GM23338 (cell line): ENCODE results near the gene COP1. TPM values are rescaled to one million over a fixed set of nuclear protein-coding genes. Genes with fewer than 3 reads are reported as not detected.
"Not testable (repeated sequence)": the region's sequence is repeated elsewhere in the genome, so short reads cannot be mapped to it uniquely, and the experiment has no call there.

ENCODE experiments used
- ATAC-seq: fragments of 200-7000 bp; cut with Tn5 transposase; 3 replicates; pipeline ENCODE4 v1.9.1; 2020
- DNase-seq: peaks from one replicate; pipeline ENCODE4 v3.0.0-alpha.2; 2015; ENCODE audit warnings: low spot score
- H2AFZ ChIP-seq: fragments of 200-600 bp; sonication (generic); 2 replicates; pipeline ENCODE4 v1.8.0; 2016; ENCODE audit warnings: antibody characterized with exemption, mild to moderate bottlenecking, moderate library complexity
- H3F3A ChIP-seq: fragments of 200-600 bp; sonication (generic); replicated peaks from 2 replicates; pipeline ENCODE4 v1.8.0; 2017; ENCODE audit warnings: antibody characterized with exemption, mixed run types, low read depth
- H3K27ac ChIP-seq: fragments of 200-600 bp; sonication (generic); 2 replicates; pipeline ENCODE4 v1.6.1; 2016; ENCODE audit warnings: low read depth
- H3K27me3 ChIP-seq: fragments of 200-600 bp; sonication (generic); 2 replicates; pipeline ENCODE4 v1.8.0; 2016; ENCODE audit warnings: mild to moderate bottlenecking, mixed run types, moderate library complexity; ENCODE audit not compliant: insufficient read depth
- H3K36me3 ChIP-seq: fragments of 200-600 bp; sonication (generic); 2 replicates; pipeline ENCODE4 v1.8.0; 2016; ENCODE audit warnings: mild to moderate bottlenecking; ENCODE audit not compliant: insufficient read depth
- H3K4me1 ChIP-seq: fragments of 200-600 bp; sonication (generic); 2 replicates; pipeline ENCODE4 v1.8.0; 2016; ENCODE audit warnings: mild to moderate bottlenecking, moderate library complexity; ENCODE audit not compliant: insufficient read depth
- H3K4me2 ChIP-seq: fragments of 200-600 bp; sonication (generic); 2 replicates; pipeline ENCODE4 v1.7.1; 2017; ENCODE audit warnings: mixed run types
- H3K4me3 ChIP-seq: fragments of 200-600 bp; sonication (generic); 2 replicates; pipeline ENCODE4 v1.6.1; 2016; ENCODE audit warnings: mixed run types
- H3K79me2 ChIP-seq: fragments of 200-600 bp; sonication (generic); replicated peaks from 2 replicates; pipeline ENCODE4 v1.8.0; 2017; ENCODE audit warnings: mild to moderate bottlenecking; ENCODE audit not compliant: insufficient read depth
- H3K9me2 ChIP-seq: fragments of 200-600 bp; sonication (generic); 2 replicates; pipeline ENCODE4 v1.8.0; 2017; ENCODE audit not compliant: insufficient read depth
- H4K20me1 ChIP-seq: fragments of 200-600 bp; sonication (generic); replicated peaks from 2 replicates; pipeline ENCODE4 v1.8.0; 2017; ENCODE audit warnings: mild to moderate bottlenecking; ENCODE audit not compliant: insufficient read depth
- H3K27ac Mint-ChIP-seq: 2 replicates; pipeline ENCODE4 v1.8.0; 2020; ENCODE audit warnings: inconsistent platforms, mild to moderate bottlenecking, moderate library complexity, mixed read lengths
- H3K27me3 Mint-ChIP-seq: 3 replicates; pipeline ENCODE4 v1.8.0; 2022; ENCODE audit warnings: low read depth, mild to moderate bottlenecking, moderate library complexity, mixed read lengths, inconsistent platforms; ENCODE audit not compliant: insufficient read depth, poor library complexity
- H3K36me3 Mint-ChIP-seq: 3 replicates; pipeline ENCODE4 v1.8.0; 2021; ENCODE audit warnings: low read depth, mild to moderate bottlenecking, inconsistent platforms, moderate library complexity, mixed read lengths
- H3K4me1 Mint-ChIP-seq: 3 replicates; pipeline ENCODE4 v1.8.0; 2020; ENCODE audit warnings: mild to moderate bottlenecking, inconsistent platforms, mixed read lengths
- H3K4me3 Mint-ChIP-seq: 3 replicates; pipeline ENCODE4 v1.8.0; 2021; ENCODE audit warnings: moderate library complexity, mild to moderate bottlenecking, inconsistent platforms, mixed read lengths
- H3K9me3 Mint-ChIP-seq: 3 replicates; pipeline ENCODE4 v1.8.0; 2020; ENCODE audit warnings: moderate library complexity, mild to moderate bottlenecking, inconsistent platforms, mixed read lengths
- CREB1 ChIP-seq: fragments of 250-450 bp; sonication (Bioruptor Pico); IDR thresholded peaks from 2 replicates; pipeline ENCODE4 v1.5.0; 2020; ENCODE audit warnings: low read depth, mild to moderate bottlenecking, moderate library complexity
- EZH2 ChIP-seq: fragments of 200-600 bp; sonication (generic); IDR thresholded peaks from one replicate; pipeline ENCODE4 v1.8.0; 2017; ENCODE audit warnings: antibody characterized with exemption, mild to moderate bottlenecking, low read depth; ENCODE audit not compliant: unreplicated experiment
- EZH2phosphoT487 ChIP-seq: fragments of 200-600 bp; sonication (generic); IDR thresholded peaks from one replicate; pipeline ENCODE4 v1.8.1; 2018; ENCODE audit warnings: antibody characterized with exemption; ENCODE audit not compliant: unreplicated experiment
- POLR2AphosphoS5 ChIP-seq: IDR thresholded peaks from 2 replicates; pipeline ENCODE4 v1.6.1; 2016; ENCODE audit warnings: antibody characterized with exemption, low read depth
- STAT1 ChIP-seq: IDR thresholded peaks from one replicate; pipeline ENCODE4 v1.6.1; 2016; ENCODE audit warnings: antibody characterized with exemption; ENCODE audit not compliant: unreplicated experiment
- polyA plus RNA-seq: library from polyadenylated mRNA; unstranded; fragments of >200 nt; fragmentation: Nextera tagmentation; extraction: Ambion mirVana; gene quantifications from 2 replicates; pipeline ENCODE4 v1.2.1, GENCODE V29; 2016
- total RNA-seq: library from RNA; depleted of rRNA; stranded (reverse); fragments of >200 nt; shearing (Covaris generic); gene quantifications from 2 replicates; pipeline ENCODE4 v1.2.3, GENCODE V29; 2014
- TF ChIP-seq, protein P1 (sequence below), 2 experiments: fragments of 200-600 bp in 1 of 2; sonication (generic) in 1 of 2; conservative IDR thresholded peaks; 2 replicates each; pipeline versions ENCODE4 v1.5.1 to v1.6.1; 2016 to 2017; ENCODE audit warnings: antibody characterized with exemption in 2 of 2, low read depth in 2 of 2, mild to moderate bottlenecking in 2 of 2, moderate library complexity in 1 of 2
- TF ChIP-seq, protein P2 (sequence below): IDR thresholded peaks from one replicate; pipeline ENCODE4 v1.6.1; 2018; ENCODE audit warnings: antibody characterized with exemption; ENCODE audit not compliant: unreplicated experiment

Gene COP1
- total and polyA plus RNA-seq, 2 experiments from 2014 or later = 54.0 to 54.9 TPM

DNA sequence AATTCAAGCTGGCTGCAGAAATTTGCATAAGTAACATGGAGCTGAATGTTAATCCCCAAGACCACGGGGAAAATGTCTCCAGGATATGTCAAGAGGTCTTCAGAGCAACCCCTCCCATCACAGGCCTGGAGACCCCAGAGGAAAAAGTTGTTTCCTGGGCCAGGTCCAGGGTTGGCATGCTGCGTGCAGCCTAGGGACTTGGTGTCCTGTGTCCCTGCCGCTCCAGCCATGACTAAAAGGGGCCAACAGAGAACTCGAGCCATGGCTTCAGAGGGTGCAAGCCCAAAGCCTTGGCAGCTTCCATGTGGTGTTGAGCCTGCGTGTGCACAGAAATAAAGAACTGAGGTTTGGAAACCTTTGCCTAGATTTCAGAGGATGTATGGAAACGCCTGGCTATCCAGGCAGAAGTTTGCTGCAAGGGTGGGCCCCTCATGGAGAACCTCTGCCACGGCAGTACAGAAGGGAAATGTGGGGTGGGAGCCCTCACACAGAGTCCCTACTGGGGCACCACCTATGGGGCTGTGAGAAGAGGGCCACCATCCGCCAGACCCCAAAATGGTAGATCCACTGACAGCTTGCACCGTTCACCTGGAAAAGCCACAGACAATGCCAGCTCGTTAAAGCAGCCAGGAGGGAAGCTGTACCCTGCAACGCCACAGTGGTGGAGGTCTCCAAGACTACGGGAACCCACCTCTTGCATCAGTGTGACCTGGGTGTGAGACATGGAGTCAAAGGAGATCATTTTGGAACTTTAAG is 222.9 kb downstream of the COP1 start (continued):
- TF ChIP-seq, protein P1, sequence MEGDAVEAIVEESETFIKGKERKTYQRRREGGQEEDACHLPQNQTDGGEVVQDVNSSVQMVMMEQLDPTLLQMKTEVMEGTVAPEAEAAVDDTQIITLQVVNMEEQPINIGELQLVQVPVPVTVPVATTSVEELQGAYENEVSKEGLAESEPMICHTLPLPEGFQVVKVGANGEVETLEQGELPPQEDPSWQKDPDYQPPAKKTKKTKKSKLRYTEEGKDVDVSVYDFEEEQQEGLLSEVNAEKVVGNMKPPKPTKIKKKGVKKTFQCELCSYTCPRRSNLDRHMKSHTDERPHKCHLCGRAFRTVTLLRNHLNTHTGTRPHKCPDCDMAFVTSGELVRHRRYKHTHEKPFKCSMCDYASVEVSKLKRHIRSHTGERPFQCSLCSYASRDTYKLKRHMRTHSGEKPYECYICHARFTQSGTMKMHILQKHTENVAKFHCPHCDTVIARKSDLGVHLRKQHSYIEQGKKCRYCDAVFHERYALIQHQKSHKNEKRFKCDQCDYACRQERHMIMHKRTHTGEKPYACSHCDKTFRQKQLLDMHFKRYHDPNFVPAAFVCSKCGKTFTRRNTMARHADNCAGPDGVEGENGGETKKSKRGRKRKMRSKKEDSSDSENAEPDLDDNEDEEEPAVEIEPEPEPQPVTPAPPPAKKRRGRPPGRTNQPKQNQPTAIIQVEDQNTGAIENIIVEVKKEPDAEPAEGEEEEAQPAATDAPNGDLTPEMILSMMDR (conservative IDR thresholded peaks at IDR 0.05; ENCODE audit: low read depth in 2 of 2) = no peak
- TF ChIP-seq STAT1 (no peak), CREB1 (CRISPR knock-in tag) (no peak), EZH2 (no peak), EZH2phosphoT487 (no peak)
- TF ChIP-seq, protein P2, sequence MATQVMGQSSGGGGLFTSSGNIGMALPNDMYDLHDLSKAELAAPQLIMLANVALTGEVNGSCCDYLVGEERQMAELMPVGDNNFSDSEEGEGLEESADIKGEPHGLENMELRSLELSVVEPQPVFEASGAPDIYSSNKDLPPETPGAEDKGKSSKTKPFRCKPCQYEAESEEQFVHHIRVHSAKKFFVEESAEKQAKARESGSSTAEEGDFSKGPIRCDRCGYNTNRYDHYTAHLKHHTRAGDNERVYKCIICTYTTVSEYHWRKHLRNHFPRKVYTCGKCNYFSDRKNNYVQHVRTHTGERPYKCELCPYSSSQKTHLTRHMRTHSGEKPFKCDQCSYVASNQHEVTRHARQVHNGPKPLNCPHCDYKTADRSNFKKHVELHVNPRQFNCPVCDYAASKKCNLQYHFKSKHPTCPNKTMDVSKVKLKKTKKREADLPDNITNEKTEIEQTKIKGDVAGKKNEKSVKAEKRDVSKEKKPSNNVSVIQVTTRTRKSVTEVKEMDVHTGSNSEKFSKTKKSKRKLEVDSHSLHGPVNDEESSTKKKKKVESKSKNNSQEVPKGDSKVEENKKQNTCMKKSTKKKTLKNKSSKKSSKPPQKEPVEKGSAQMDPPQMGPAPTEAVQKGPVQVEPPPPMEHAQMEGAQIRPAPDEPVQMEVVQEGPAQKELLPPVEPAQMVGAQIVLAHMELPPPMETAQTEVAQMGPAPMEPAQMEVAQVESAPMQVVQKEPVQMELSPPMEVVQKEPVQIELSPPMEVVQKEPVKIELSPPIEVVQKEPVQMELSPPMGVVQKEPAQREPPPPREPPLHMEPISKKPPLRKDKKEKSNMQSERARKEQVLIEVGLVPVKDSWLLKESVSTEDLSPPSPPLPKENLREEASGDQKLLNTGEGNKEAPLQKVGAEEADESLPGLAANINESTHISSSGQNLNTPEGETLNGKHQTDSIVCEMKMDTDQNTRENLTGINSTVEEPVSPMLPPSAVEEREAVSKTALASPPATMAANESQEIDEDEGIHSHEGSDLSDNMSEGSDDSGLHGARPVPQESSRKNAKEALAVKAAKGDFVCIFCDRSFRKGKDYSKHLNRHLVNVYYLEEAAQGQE = no peak

DNA sequence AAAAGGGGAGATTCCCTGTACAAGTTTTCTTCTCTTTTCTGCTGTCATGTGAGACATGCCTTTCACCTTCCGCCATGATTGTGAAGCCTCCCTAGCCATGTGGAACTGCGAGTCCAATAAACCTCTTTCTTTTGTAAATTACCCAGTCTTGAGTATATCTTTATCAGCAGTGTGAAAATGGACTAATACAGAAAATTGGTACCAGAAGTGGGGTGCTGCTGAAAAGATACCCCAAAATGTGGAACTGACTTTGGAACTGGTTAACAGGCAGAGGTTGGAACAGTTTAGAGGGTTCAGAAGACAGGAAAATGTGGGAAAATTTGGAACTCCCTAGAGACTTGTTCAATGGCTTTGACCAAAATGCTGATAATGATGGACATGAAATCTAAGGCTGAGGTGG is 223.7 kb downstream of the COP1 start:
- H3K27ac ChIP-seq, ATAC-seq, H3K9me2 ChIP-seq, H3F3A ChIP-seq, H3K4me3 Mint-ChIP-seq, DNase-seq, H2AFZ ChIP-seq, H4K20me1 ChIP-seq, H3K4me1 ChIP-seq, H3K4me3 ChIP-seq, H3K4me1 Mint-ChIP-seq, H3K27me3 ChIP-seq, H3K4me2 ChIP-seq, H3K27ac Mint-ChIP-seq, H3K79me2 ChIP-seq, H3K27me3 Mint-ChIP-seq: not testable (repeated sequence)
- peaks cover 18% of the 10 kb centered on the region for H3K36me3 ChIP-seq
- Mint-ChIP-seq H3K36me3 (peaks cover 52% of the 10 kb centered on the region), H3K9me3 (peaks cover 35% of the 10 kb centered on the region)

DNA sequence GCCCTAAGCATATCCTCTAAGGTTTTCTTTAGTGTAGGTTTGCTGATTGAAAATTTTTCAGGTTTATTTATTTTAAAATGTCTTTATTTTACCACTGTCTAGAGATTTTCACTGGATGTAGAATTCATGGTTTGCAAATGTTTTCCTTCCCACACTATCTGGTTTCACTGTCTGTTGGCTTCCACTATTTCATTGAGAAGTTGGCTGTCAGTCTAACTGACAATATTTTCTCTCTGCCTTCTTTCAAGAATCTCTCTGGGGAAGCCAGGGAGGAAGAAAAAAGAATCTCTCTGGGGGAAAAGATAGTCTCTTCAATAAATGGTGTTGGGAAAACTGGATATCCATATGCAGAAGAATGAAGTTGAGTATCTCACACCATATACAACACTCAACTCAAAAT is 226.0 kb downstream of the COP1 start:
- Mint-ChIP-seq H3K9me3 (peaks cover 35% of the 10 kb centered on the region), H3K36me3 (peaks cover 45% of the 10 kb centered on the region), H3K27me3 (no peaks in the 10 kb centered on the region), H3K4me1 (no peaks in the 10 kb centered on the region), H3K4me3 (no peak overlapping the region), H3K27ac (no peak overlapping the region)
- no peaks in the 10 kb centered on the region for H3K27me3 ChIP-seq
- no peak overlapping the region for H3K4me2 ChIP-seq
- no peaks in the 10 kb centered on the region for H3K79me2 ChIP-seq
- H2AFZ ChIP-seq = no peak overlapping the region
- no peaks in the 10 kb centered on the region; the same call in 1 of the 2 replicates for H4K20me1 ChIP-seq
- peaks cover 18% of the 10 kb centered on the region for H3K36me3 ChIP-seq
- no peaks in the 10 kb centered on the region for H3F3A ChIP-seq
- ATAC-seq (no peak), DNase-seq (no peak)
- H3K4me3 ChIP-seq = no peak overlapping the region
- H3K4me1 ChIP-seq = no peaks in the 10 kb centered on the region
- no peak overlapping the region for H3K27ac ChIP-seq
- no peaks in the 10 kb centered on the region for H3K9me2 ChIP-seq
- TF ChIP-seq, protein P2 = no peak
- TF ChIP-seq POLR2AphosphoS5 = no peak
